HEK293 (cell line): Measurements from ENCODE around the gene CCR9.

Source experiments
- CTCF ChIA-PET: fragments of 350-600 bp; formaldehyde crosslinking; extraction: SDS; loops from one replicate; lab custom pipeline; 2021; ENCODE audit warnings: antibody characterized with exemption; lab: Yijun Ruan, JAX
- POLR2A ChIA-PET: fragments of 300-600 bp; formaldehyde crosslinking; extraction: SDS; loops from one replicate; lab custom pipeline; 2020; ENCODE audit warnings: antibody characterized with exemption, inconsistent platforms; lab: Yijun Ruan, JAX
- H3K27ac ChIP-seq: fragments of 200-500 bp; sonication (Bioruptor generic); 2 replicates; pipeline ENCODE4 v1.5.1; 2014; ENCODE audit warnings: low read depth, low read length, control low read depth, inconsistent platforms; ENCODE audit errors: extremely low read depth
- H3K36me3 ChIP-seq, 2 experiments: fragments of 200-500 bp in 1 of 2; sonication (Bioruptor generic) in 1 of 2; 1 replicate in 1 of 2; 2 replicates in 1 of 2; pipeline ENCODE4 v1.5.1; 2014 to 2017; ENCODE audit warnings: inconsistent platforms in 2 of 2, low read length in 2 of 2; ENCODE audit not compliant: control insufficient read depth in 2 of 2, insufficient read depth in 1 of 2
- H3K4me1 ChIP-seq: fragments of 200-500 bp; sonication (Bioruptor generic); 2 replicates; pipeline ENCODE4 v1.5.1; 2014; ENCODE audit warnings: mild to moderate bottlenecking, low read length, inconsistent platforms; ENCODE audit not compliant: control insufficient read depth, insufficient read depth
- H3K4me3 ChIP-seq: 2 replicates; pipeline ENCODE4 v1.5.1; 2011; ENCODE audit warnings: low read depth, mild to moderate bottlenecking, control low read depth, low read length, moderate library complexity
- H3K9me3 ChIP-seq: fragments of 200-500 bp; sonication (Bioruptor generic); 2 replicates; pipeline ENCODE4 v1.5.1; 2014; ENCODE audit warnings: low read depth, low read length, inconsistent platforms; ENCODE audit not compliant: control insufficient read depth, insufficient read depth
- BCL11A ChIP-seq: fragments of 450-650 bp; formaldehyde crosslinking; IDR thresholded peaks from 2 replicates; pipeline ENCODE4 v1.5.1; 2016; ENCODE audit warnings: low read depth, missing biosample characterization, missing genetic modification characterization
- GLI4 ChIP-seq: fragments of 450-650 bp; formaldehyde crosslinking; IDR thresholded peaks from 2 replicates; pipeline ENCODE4 v1.5.1; 2016; ENCODE audit warnings: missing biosample characterization, missing genetic modification characterization
- GLIS2 ChIP-seq: fragments of 450-650 bp; formaldehyde crosslinking; IDR thresholded peaks from 2 replicates; pipeline ENCODE4 v1.5.1; 2016; ENCODE audit warnings: missing biosample characterization, missing genetic modification characterization
- KLF16 ChIP-seq: fragments of 450-650 bp; formaldehyde crosslinking; IDR thresholded peaks from 2 replicates; pipeline ENCODE4 v1.5.1; 2017; ENCODE audit warnings: missing biosample characterization, missing genetic modification characterization
- SCRT2 ChIP-seq: fragments of 450-650 bp; formaldehyde crosslinking; IDR thresholded peaks from 2 replicates; pipeline ENCODE4 v1.5.1; 2016; ENCODE audit warnings: missing biosample characterization, missing genetic modification characterization
- ZBTB17 ChIP-seq: fragments of 450-650 bp; formaldehyde crosslinking; IDR thresholded peaks from 2 replicates; pipeline ENCODE4 v1.5.1; 2016; ENCODE audit warnings: missing biosample characterization, missing genetic modification characterization
- ZNF112 ChIP-seq: fragments of 450-650 bp; formaldehyde crosslinking; IDR thresholded peaks from 2 replicates; pipeline ENCODE4 v1.5.0; 2017; ENCODE audit warnings: missing biosample characterization, missing genetic modification characterization
- ZNF140 ChIP-seq: fragments of 450-650 bp; formaldehyde crosslinking; IDR thresholded peaks from 2 replicates; pipeline ENCODE4 v1.5.1; 2016; ENCODE audit warnings: missing biosample characterization, missing genetic modification characterization
- ZNF169 ChIP-seq: fragments of 450-650 bp; formaldehyde crosslinking; IDR thresholded peaks from 2 replicates; pipeline ENCODE4 v1.5.1; 2016; ENCODE audit warnings: missing biosample characterization, missing genetic modification characterization
- ZNF174 ChIP-seq: fragments of 450-650 bp; formaldehyde crosslinking; IDR thresholded peaks from 2 replicates; pipeline ENCODE4 v1.5.0; 2017; ENCODE audit warnings: missing biosample characterization, mild to moderate bottlenecking, missing genetic modification characterization
- ZNF223 ChIP-seq: fragments of 450-650 bp; formaldehyde crosslinking; IDR thresholded peaks from 2 replicates; pipeline ENCODE4 v1.5.1; 2016; ENCODE audit warnings: missing biosample characterization, missing genetic modification characterization
- ZNF248 ChIP-seq: fragments of 450-650 bp; formaldehyde crosslinking; IDR thresholded peaks from 2 replicates; pipeline ENCODE4 v1.5.1; 2017; ENCODE audit warnings: missing biosample characterization, missing genetic modification characterization
- ZNF426 ChIP-seq: fragments of 450-650 bp; formaldehyde crosslinking; IDR thresholded peaks from 2 replicates; pipeline ENCODE4 v1.5.1; 2017; ENCODE audit warnings: missing biosample characterization, missing genetic modification characterization, mild to moderate bottlenecking, inconsistent platforms, moderate library complexity
- ZNF610 ChIP-seq: fragments of 450-650 bp; formaldehyde crosslinking; IDR thresholded peaks from 2 replicates; pipeline ENCODE4 v1.5.1; 2016; ENCODE audit warnings: missing biosample characterization, missing genetic modification characterization, borderline replicate concordance
- ZNF677 ChIP-seq: fragments of 450-650 bp; IDR thresholded peaks from 2 replicates; pipeline ENCODE4 v1.5.0; 2018; ENCODE audit warnings: missing biosample characterization, mild to moderate bottlenecking, missing genetic modification characterization, moderate library complexity
- ZNF701 ChIP-seq: fragments of 450-650 bp; formaldehyde crosslinking; IDR thresholded peaks from 2 replicates; pipeline ENCODE4 v1.5.1; 2016; ENCODE audit warnings: missing biosample characterization, missing genetic modification characterization
- ZNF76 ChIP-seq: fragments of 450-650 bp; formaldehyde crosslinking; IDR thresholded peaks from 2 replicates; pipeline ENCODE4; 2016; ENCODE audit warnings: low read depth, missing biosample characterization, missing genetic modification characterization, borderline replicate concordance
- ZNF830 ChIP-seq: fragments of 450-650 bp; IDR thresholded peaks from 2 replicates; pipeline ENCODE4 v1.5.0; 2018; ENCODE audit warnings: missing biosample characterization, missing genetic modification characterization, low read depth, mild to moderate bottlenecking, moderate library complexity
- ZSCAN23 ChIP-seq: fragments of 450-650 bp; formaldehyde crosslinking; IDR thresholded peaks from 2 replicates; pipeline ENCODE4 v1.5.1; 2016; ENCODE audit warnings: missing biosample characterization, missing genetic modification characterization
- TF ChIP-seq, protein P1 (sequence below): fragments of 450-650 bp; formaldehyde crosslinking; IDR thresholded peaks from 2 replicates; pipeline ENCODE4 v1.5.1; 2016; ENCODE audit warnings: missing biosample characterization, missing genetic modification characterization
- TF ChIP-seq, protein P2 (sequence below): sonication (generic); formaldehyde crosslinking; IDR thresholded peaks from 2 replicates; pipeline ENCODE4 v1.8.1; 2022; ENCODE audit warnings: mild to moderate bottlenecking, moderate library complexity, missing genetic modification reagents
- TF ChIP-seq, protein P3 (sequence below): fragments of 450-650 bp; formaldehyde crosslinking; IDR thresholded peaks from 2 replicates; pipeline ENCODE4 v1.5.1; 2017; ENCODE audit warnings: missing biosample characterization, missing genetic modification characterization
- TF ChIP-seq, protein P4 (sequence below): fragments of 450-650 bp; formaldehyde crosslinking; IDR thresholded peaks from 2 replicates; pipeline ENCODE4 v1.5.1; 2016; ENCODE audit warnings: missing biosample characterization, missing genetic modification characterization
- TF ChIP-seq, protein P5 (sequence below): fragments of 450-650 bp; formaldehyde crosslinking; IDR thresholded peaks from 2 replicates; pipeline ENCODE4 v1.5.1; 2016; ENCODE audit warnings: missing biosample characterization, missing genetic modification characterization

The CCR9 gene

DNA sequence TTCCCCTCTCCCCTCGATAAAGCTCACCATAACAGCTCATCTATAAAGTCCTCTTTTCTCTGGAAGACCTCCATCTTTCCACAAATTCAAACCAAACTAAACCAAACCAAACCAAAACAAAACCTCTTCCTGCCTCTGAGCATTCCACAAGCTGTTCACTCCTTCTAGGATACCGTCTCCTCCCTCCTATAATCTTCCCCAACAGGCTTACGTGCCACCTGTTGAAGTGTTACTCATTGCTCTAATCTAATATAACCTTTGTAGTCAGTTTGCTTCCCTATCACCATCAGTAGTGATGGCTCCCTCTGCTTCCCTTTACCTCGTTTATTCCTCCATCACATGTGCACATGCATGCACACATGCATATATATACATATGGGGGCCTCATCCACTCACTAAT lies 12.7 kb upstream of the CCR9 start:
- CTCF ChIA-PET = no interaction called here
- TF ChIP-seq ZSCAN23 (tag by site-specific recombination) (no peak), ZNF112 (tag by site-specific recombination) (no peak), ZNF248 (tag by site-specific recombination) (no peak), ZNF76 (tag by site-specific recombination) (no peak), GLI4 (tag by site-specific recombination) (no peak), SCRT2 (tag by site-specific recombination) (peak; percentile 56), ZNF701 (tag by site-specific recombination) (no peak)
- POLR2A ChIA-PET = no interaction called here
- H3K4me3 ChIP-seq = no peak overlapping the region
- H3K36me3 ChIP-seq = no peaks in the 10 kb centered on the region
- H3K4me1 ChIP-seq = no peaks in the 10 kb centered on the region
- no peak overlapping the region for H3K27ac ChIP-seq
- no peaks in the 10 kb centered on the region for H3K9me3 ChIP-seq

DNA sequence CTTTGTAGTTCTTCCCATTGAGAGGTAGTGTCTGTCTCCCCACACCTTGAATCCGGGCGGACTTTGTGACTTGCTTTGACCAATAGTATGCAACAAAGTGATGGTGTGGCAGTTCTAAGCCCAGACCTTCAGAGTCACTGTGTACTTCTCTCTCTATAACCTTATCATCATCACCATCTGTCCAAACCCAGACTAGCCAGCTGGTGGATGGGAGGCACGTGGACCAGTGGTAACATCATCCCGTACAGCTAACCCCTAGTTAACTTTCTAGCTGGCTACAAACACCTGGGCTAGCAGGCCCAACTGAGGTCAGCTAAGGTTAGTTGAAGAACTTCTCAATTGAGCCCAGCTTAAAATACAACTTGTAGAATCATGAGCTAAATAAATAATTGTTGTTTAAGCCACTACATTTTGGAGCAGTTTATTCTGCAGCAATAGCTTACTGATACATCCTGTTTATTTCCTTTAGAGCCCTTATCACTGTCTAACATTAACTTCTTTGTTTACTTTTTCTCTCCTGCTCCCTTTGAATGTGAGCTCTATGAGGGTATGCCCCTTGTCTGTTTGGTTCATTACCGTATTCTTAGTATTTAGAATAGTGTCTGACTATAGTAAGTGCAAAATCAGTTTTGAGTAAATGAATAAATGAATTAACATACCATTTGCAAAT lies 11.5 kb upstream of the CCR9 start:
- POLR2A ChIA-PET = no interaction called here
- Histone ChIP-seq H3K4me1 (no peaks in the 10 kb centered on the region), H3K9me3 (no peaks in the 10 kb centered on the region), H3K36me3 (no peaks in the 10 kb centered on the region), H3K4me3 (no peak overlapping the region), H3K27ac (no peak overlapping the region)
- CTCF ChIA-PET = no interaction called here
- TF ChIP-seq, protein P1, sequence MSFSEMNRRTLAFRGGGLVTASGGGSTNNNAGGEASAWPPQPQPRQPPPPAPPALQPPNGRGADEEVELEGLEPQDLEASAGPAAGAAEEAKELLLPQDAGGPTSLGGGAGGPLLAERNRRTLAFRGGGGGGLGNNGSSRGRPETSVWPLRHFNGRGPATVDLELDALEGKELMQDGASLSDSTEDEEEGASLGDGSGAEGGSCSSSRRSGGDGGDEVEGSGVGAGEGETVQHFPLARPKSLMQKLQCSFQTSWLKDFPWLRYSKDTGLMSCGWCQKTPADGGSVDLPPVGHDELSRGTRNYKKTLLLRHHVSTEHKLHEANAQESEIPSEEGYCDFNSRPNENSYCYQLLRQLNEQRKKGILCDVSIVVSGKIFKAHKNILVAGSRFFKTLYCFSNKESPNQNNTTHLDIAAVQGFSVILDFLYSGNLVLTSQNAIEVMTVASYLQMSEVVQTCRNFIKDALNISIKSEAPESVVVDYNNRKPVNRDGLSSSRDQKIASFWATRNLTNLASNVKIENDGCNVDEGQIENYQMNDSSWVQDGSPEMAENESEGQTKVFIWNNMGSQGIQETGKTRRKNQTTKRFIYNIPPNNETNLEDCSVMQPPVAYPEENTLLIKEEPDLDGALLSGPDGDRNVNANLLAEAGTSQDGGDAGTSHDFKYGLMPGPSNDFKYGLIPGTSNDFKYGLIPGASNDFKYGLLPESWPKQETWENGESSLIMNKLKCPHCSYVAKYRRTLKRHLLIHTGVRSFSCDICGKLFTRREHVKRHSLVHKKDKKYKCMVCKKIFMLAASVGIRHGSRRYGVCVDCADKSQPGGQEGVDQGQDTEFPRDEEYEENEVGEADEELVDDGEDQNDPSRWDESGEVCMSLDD (tag by site-specific recombination) = no peak
- TF ChIP-seq ZNF830 (tag by site-specific recombination) = no peak
- TF ChIP-seq GLIS2 = no peak
- TF ChIP-seq, protein P2, sequence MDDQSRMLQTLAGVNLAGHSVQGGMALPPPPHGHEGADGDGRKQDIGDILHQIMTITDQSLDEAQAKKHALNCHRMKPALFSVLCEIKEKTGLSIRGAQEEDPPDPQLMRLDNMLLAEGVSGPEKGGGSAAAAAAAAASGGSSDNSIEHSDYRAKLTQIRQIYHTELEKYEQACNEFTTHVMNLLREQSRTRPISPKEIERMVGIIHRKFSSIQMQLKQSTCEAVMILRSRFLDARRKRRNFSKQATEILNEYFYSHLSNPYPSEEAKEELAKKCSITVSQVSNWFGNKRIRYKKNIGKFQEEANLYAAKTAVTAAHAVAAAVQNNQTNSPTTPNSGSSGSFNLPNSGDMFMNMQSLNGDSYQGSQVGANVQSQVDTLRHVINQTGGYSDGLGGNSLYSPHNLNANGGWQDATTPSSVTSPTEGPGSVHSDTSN = no peak
- TF ChIP-seq, protein P3, sequence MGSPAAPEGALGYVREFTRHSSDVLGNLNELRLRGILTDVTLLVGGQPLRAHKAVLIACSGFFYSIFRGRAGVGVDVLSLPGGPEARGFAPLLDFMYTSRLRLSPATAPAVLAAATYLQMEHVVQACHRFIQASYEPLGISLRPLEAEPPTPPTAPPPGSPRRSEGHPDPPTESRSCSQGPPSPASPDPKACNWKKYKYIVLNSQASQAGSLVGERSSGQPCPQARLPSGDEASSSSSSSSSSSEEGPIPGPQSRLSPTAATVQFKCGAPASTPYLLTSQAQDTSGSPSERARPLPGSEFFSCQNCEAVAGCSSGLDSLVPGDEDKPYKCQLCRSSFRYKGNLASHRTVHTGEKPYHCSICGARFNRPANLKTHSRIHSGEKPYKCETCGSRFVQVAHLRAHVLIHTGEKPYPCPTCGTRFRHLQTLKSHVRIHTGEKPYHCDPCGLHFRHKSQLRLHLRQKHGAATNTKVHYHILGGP (tag by site-specific recombination) = no peak
- TF ChIP-seq KLF16 (tag by site-specific recombination) = no peak
- TF ChIP-seq, protein P4, sequence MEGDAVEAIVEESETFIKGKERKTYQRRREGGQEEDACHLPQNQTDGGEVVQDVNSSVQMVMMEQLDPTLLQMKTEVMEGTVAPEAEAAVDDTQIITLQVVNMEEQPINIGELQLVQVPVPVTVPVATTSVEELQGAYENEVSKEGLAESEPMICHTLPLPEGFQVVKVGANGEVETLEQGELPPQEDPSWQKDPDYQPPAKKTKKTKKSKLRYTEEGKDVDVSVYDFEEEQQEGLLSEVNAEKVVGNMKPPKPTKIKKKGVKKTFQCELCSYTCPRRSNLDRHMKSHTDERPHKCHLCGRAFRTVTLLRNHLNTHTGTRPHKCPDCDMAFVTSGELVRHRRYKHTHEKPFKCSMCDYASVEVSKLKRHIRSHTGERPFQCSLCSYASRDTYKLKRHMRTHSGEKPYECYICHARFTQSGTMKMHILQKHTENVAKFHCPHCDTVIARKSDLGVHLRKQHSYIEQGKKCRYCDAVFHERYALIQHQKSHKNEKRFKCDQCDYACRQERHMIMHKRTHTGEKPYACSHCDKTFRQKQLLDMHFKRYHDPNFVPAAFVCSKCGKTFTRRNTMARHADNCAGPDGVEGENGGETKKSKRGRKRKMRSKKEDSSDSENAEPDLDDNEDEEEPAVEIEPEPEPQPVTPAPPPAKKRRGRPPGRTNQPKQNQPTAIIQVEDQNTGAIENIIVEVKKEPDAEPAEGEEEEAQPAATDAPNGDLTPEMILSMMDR (tag by site-specific recombination) = no peak
- TF ChIP-seq ZBTB17 (tag by site-specific recombination) = no peak
- TF ChIP-seq, protein P5, sequence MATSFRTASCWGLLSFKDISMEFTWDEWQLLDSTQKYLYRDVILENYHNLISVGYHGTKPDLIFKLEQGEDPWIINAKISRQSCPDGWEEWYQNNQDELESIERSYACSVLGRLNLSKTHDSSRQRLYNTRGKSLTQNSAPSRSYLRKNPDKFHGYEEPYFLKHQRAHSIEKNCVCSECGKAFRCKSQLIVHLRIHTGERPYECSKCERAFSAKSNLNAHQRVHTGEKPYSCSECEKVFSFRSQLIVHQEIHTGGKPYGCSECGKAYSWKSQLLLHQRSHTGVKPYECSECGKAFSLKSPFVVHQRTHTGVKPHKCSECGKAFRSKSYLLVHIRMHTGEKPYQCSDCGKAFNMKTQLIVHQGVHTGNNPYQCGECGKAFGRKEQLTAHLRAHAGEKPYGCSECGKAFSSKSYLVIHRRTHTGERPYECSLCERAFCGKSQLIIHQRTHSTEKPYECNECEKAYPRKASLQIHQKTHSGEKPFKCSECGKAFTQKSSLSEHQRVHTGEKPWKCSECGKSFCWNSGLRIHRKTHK (tag by site-specific recombination) = no peak
- no peak for TF ChIP-seq ZNF76 (tag by site-specific recombination)
- TF ChIP-seq BCL11A (tag by site-specific recombination) = no peak
- TF ChIP-seq ZNF174 (tag by site-specific recombination) = no peak
- no peak for TF ChIP-seq ZNF426 (tag by site-specific recombination)
- no peak for TF ChIP-seq ZNF677 (tag by site-specific recombination)
- TF ChIP-seq ZNF610 = no peak
- no peak for TF ChIP-seq ZNF169
- no peak for TF ChIP-seq ZNF140 (tag by site-specific recombination)
- TF ChIP-seq ZNF223 (tag by site-specific recombination) = no peak
